Psoas muscle (tissue), 8 donors: ENCODE measurements around the gene ZNF232. TPM values are rescaled to one million over a fixed set of nuclear protein-coding genes. Genes with fewer than 3 reads are reported as not detected.

ENCODE experiments used
- ATAC-seq, 4 donors: fragments of 200-7000 bp; cut with Tn5 transposase; one replicate each; pipeline ENCODE4 v1.9.1; 2020; ENCODE audit warnings: moderate library complexity in 3 of 4, mild to moderate bottlenecking in 2 of 4
- DNase-seq, 2 donors: peaks; one replicate each; pipeline ENCODE4 v3.0.0-alpha.2; 2020
- H3K27ac ChIP-seq: fragments of 200-600 bp; one replicate; pipeline ENCODE4 v1.8.0; 2022
- H3K27me3 ChIP-seq, 3 donors: fragments of 200-600 bp in 1 of 3; one replicate each; pipeline versions ENCODE4 v1.6.1 to v1.8.0; 2013 to 2022; ENCODE audit warnings: low read length in 2 of 3, mild to moderate bottlenecking in 2 of 3, moderate library complexity in 1 of 3; ENCODE audit not compliant: insufficient read depth in 3 of 3
- H3K36me3 ChIP-seq, 2 donors: fragments of 200-600 bp in 1 of 2; one replicate each; pipeline versions ENCODE4 v1.6.1 to v1.8.0; 2013 to 2022; ENCODE audit warnings: low read depth in 1 of 2, mild to moderate bottlenecking in 1 of 2, moderate library complexity in 1 of 2; ENCODE audit not compliant: insufficient read depth in 1 of 2
- H3K4me1 ChIP-seq: fragments of 200-600 bp; one replicate; pipeline ENCODE4 v1.8.0; 2022
- H3K4me3 ChIP-seq: fragments of 200-600 bp; one replicate; pipeline ENCODE4 v1.8.0; 2022; ENCODE audit warnings: mild to moderate bottlenecking
- H3K9me3 ChIP-seq: fragments of 200-600 bp; one replicate; pipeline ENCODE4 v1.8.0; 2022
- CTCF ChIP-seq: fragments of 200-600 bp; IDR thresholded peaks from one replicate; pipeline ENCODE4 v1.8.0; 2022; ENCODE audit warnings: antibody characterized with exemption
- whole genome bisulfite sequencing, 3 donors: extraction: QIAGEN DNeasy Blood & Tissue Kit; methylation state at CpG; one replicate each; pipeline versions ENCODE4 v1.1.6 to v1.1.7; 2013; 5-methylcytosine and 5-hydroxymethylcytosine counted together
- intact Hi-C, 2 donors: fragments of 100-400 bp; cut with DNase I; formaldehyde crosslinking; loops; one replicate each; pipeline versions ENCODE4 v1.11.0 to v1.14.2; 2022
- polyA plus RNA-seq, 3 donors: library from polyadenylated mRNA; stranded (reverse); fragments of 200-250 nt; gene quantifications; one replicate each; pipeline ENCODE4 v1.2.3, GENCODE V29; 2013
- total RNA-seq, 4 donors: library from RNA; stranded (reverse); fragmentation: NEBNext Ultra II Directional in 2 of 4; extraction: Animal tissue kit (Norgen Biotek cat#: 25700) in 2 of 4; gene quantifications; one replicate each; pipeline versions ENCODE4 v1.2.1 to v1.2.4, GENCODE V29; 2021 to 2023
- donor health status: healthy with polysubstance abuse.
- donor health status: DM: no; HTN: no; CAD: no; lungs with moderate emphysema.
- donor health status: Bipolar disorder and iron deficiency.
- donor health status: healthy.
- donor health status: DM: yes; HTN: yes; CAD: no.
- donor health status: DM: no; HTN: no; CAD: no.
- donor health status: DM: no; HTN: no; CAD: no.
- donor health status: DM: yes; HTN: yes; CAD: no.

The ZNF232 gene
- total and polyA plus RNA-seq, 7 donors: 5.8 to 19.3 (median 8.0) TPM

- ATAC-seq: no peak
- 71 to 83% (median 76%) methylated on average over 6 of the region's 6 CpGs for whole genome bisulfite sequencing, 3 donors
- H3K27me3 ChIP-seq: no peaks in the 10 kb centered on the region
- no peak overlapping the region for H3K4me3 ChIP-seq
- H3K4me1 ChIP-seq: no peaks in the 10 kb centered on the region
- TF ChIP-seq CTCF: no peak
- peaks cover 0 to 8% of the 10 kb centered on the region in 2 donors for H3K36me3 ChIP-seq
- peaks cover 12% of the 10 kb centered on the region for H3K9me3 ChIP-seq
- no peak overlapping the region for H3K27ac ChIP-seq
- intact Hi-C loops: no loop called here
- DNase-seq: no peak
Measured at GRCh38 chr17:5100832-5101231, 10.8 kb downstream of the ZNF232 start.

GRCh38 chr17:5099271-5099670 lies 12.4 kb downstream of the ZNF232 start:
- intact Hi-C loops: no loop called here
- no peak overlapping the region for H3K4me3 ChIP-seq

GRCh38 chr17:5097101-5097834 lies 14.4 kb downstream of the ZNF232 start:
- DNase-seq: peak; percentile 47 to 75
- peaks cover 41% of the 10 kb centered on the region for H3K9me3 ChIP-seq
- no peaks in the 10 kb centered on the region for H3K27me3 ChIP-seq
- peaks cover under 1 to 9% of the 10 kb centered on the region in 2 donors for H3K36me3 ChIP-seq
- H3K4me1 ChIP-seq: no peaks in the 10 kb centered on the region
- intact Hi-C loops: no loop called here
- peak overlapping the region; percentile 1 for H3K27ac ChIP-seq
- peak in 3 of 4 donors; percentile 25 to 53 (median 53) for ATAC-seq
- H3K4me3 ChIP-seq: peak overlapping the region; percentile 61
- WGBS, 3 donors: 0 to 2% (median 1%) methylated on average over 60 to 63 of the region's 63 CpGs
- no peak for TF ChIP-seq CTCF

More at GRCh38 chr17:5099271-5099670, 12.4 kb downstream of the ZNF232 start:
- H3K36me3 ChIP-seq: no peaks in the 10 kb centered on the region
- no peaks in the 10 kb centered on the region for H3K27me3 ChIP-seq
- no peaks in the 10 kb centered on the region for H3K4me1 ChIP-seq
- no peak overlapping the region for H3K27ac ChIP-seq
- DNase-seq (no peak), ATAC-seq (no peak)
- TF ChIP-seq CTCF: no peak
- WGBS, 3 donors: 73 to 77% (median 74%) methylated on average over 5 of the region's 5 CpGs
- peaks cover 26% of the 10 kb centered on the region for H3K9me3 ChIP-seq

- Histone ChIP-seq H3K4me3 (peak overlapping the region; percentile 61), H3K36me3 (peaks cover 6 to 15% of the 10 kb centered on the region in 2 donors), H3K27me3 (no peaks in the 10 kb centered on the region), H3K9me3 (peaks cover 46% of the 10 kb centered on the region), H3K27ac (no peak overlapping the region), H3K4me1 (no peaks in the 10 kb centered on the region)
- no peak for TF ChIP-seq CTCF
- intact Hi-C loops: no loop called here
- no peak for DNase-seq
- WGBS, 3 donors: 13 to 16% (median 15%) methylated on average over 7 of the region's 7 CpGs
- ATAC-seq: no peak
Measured at GRCh38 chr17:5096731-5097100, 15.0 kb downstream of the ZNF232 start.
